ENCODE data around the gene CHN2. TPM values are rescaled to one million over a fixed set of nuclear protein-coding genes. Genes with fewer than 3 reads are reported as not detected.

CHN2 gene
- total RNA-seq, 1 experiment from 2014 or later: 2.1 TPM

DNA sequence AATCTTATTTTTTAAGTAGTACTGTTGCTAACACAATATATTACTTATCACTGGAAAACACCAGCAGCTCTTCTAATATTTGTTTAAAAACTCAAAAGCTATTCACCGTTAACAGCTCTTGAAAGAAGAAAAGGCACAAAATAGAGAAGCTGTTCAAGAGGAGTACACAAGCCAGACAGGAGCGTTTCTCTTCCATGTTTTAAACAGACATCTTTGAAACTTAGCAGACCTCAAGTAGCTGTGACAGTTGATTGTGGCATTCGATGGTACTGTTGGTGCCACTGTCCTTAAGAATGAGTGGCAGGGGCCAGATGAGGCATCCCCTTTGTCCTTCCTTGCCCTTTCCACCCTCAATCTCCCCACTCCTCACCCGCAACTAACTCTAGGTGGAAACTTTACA lies 287.5 kb downstream of the CHN2 start:
- RAD21 ChIA-PET (ENCODE audit: low non-redundant PET in 1 of 2, low total read pairs in 2 of 2, uncharacterized antibody in 2 of 2, unreplicated experiment in 2 of 2): no interaction called here
- POLR2A ChIA-PET: no interaction called here
- Histone ChIP-seq H3K9ac (ENCODE audit: low read length) (no peak overlapping the region), H3K27ac (ENCODE audit: low read depth, low read length) (no peak overlapping the region), H3K36me3 (ENCODE audit: control insufficient read depth in 1 of 2, insufficient read depth in 2 of 2, low read length in 2 of 2) (no peaks in the 10 kb centered on the region), H2AFZ (ENCODE audit: low read depth, low read length, poor library complexity, severe bottlenecking) (no peak overlapping the region), H3K9me2 (ENCODE audit: insufficient read depth) (no peaks in the 10 kb centered on the region), H3K4me3 (replicated peaks in 1 of 2; ENCODE audit: low read depth in 1 of 2, low read length in 2 of 2) (no peak overlapping the region), H3K4me1 (ENCODE audit: control insufficient read depth in 1 of 2, insufficient read depth in 2 of 2, low read length in 2 of 2) (no peaks in the 10 kb centered on the region), H3K9me3 (ENCODE audit: control insufficient read depth in 1 of 2, insufficient read depth in 1 of 2, low read depth in 1 of 2, low read length in 2 of 2) (no peaks in the 10 kb centered on the region), H3K27me3 (ENCODE audit: insufficient read depth, low read length) (no peaks in the 10 kb centered on the region), H3K4me2 (ENCODE audit: low read length) (no peak overlapping the region), H3K79me2 (ENCODE audit: insufficient read depth, low read length) (no peaks in the 10 kb centered on the region), H4K20me1 (ENCODE audit: insufficient read depth) (no peaks in the 10 kb centered on the region)
- no TSS peak for BruUV-seq (replicated peaks)
- no peak for DNase-seq (ENCODE audit: low read depth, low spot score)
- no peak for ATAC-seq
- CTCF ChIA-PET: no interaction called here
- intact Hi-C loops (cut with micrococcal nuclease): no loop called here
- TF ChIP-seq JUND (IDR thresholded peaks at IDR 0.05) (no peak), EZH2 (IDR thresholded peaks at IDR 0.05) (no peak), RAD21 (IDR thresholded peaks at IDR 0.05; ENCODE audit: low read depth) (no peak), EGR1 (IDR thresholded peaks at IDR 0.05; ENCODE audit: low read depth) (no peak), CEBPB (IDR thresholded peaks at IDR 0.05; ENCODE audit: low read depth) (no peak), ELF1 (IDR thresholded peaks at IDR 0.05; ENCODE audit: borderline replicate concordance, low read depth) (no peak), SRF (IDR thresholded peaks at IDR 0.05; ENCODE audit: low read depth) (no peak), ZFX (IDR thresholded peaks at IDR 0.05) (no peak), POLR2A (IDR thresholded peaks at IDR 0.05; ENCODE audit: borderline replicate concordance, extremely low read depth, insufficient read depth, insufficient read length) (no peak), YY1 (IDR thresholded peaks at IDR 0.05; ENCODE audit: extremely low read depth, insufficient replicate concordance, low read depth, low read length) (no peak), ZNF274 (IDR thresholded peaks at IDR 0.05; ENCODE audit: low read depth, low read length) (no peak), FOSL1 (IDR thresholded peaks at IDR 0.05; ENCODE audit: low read depth) (no peak), SP1 (IDR thresholded peaks at IDR 0.05; ENCODE audit: low read depth) (no peak), EZH2phosphoT487 (IDR thresholded peaks at IDR 0.05; ENCODE audit: borderline replicate concordance) (no peak), POLR2AphosphoS5 (IDR thresholded peaks at IDR 0.05; ENCODE audit: low read depth, low read length) (no peak)
- TF ChIP-seq, protein P1, sequence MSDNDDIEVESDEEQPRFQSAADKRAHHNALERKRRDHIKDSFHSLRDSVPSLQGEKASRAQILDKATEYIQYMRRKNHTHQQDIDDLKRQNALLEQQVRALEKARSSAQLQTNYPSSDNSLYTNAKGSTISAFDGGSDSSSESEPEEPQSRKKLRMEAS (IDR thresholded peaks at IDR 0.05): no peak
- TF ChIP-seq, protein P2, sequence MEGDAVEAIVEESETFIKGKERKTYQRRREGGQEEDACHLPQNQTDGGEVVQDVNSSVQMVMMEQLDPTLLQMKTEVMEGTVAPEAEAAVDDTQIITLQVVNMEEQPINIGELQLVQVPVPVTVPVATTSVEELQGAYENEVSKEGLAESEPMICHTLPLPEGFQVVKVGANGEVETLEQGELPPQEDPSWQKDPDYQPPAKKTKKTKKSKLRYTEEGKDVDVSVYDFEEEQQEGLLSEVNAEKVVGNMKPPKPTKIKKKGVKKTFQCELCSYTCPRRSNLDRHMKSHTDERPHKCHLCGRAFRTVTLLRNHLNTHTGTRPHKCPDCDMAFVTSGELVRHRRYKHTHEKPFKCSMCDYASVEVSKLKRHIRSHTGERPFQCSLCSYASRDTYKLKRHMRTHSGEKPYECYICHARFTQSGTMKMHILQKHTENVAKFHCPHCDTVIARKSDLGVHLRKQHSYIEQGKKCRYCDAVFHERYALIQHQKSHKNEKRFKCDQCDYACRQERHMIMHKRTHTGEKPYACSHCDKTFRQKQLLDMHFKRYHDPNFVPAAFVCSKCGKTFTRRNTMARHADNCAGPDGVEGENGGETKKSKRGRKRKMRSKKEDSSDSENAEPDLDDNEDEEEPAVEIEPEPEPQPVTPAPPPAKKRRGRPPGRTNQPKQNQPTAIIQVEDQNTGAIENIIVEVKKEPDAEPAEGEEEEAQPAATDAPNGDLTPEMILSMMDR (IDR thresholded peaks at IDR 0.05 in 2 of 3, conservative IDR thresholded peaks at IDR 0.05 in 1 of 3; ENCODE audit: borderline replicate concordance in 1 of 3, insufficient read depth in 1 of 3, low read depth in 2 of 3, low read length in 2 of 3): no peak
- TF ChIP-seq, protein P3, sequence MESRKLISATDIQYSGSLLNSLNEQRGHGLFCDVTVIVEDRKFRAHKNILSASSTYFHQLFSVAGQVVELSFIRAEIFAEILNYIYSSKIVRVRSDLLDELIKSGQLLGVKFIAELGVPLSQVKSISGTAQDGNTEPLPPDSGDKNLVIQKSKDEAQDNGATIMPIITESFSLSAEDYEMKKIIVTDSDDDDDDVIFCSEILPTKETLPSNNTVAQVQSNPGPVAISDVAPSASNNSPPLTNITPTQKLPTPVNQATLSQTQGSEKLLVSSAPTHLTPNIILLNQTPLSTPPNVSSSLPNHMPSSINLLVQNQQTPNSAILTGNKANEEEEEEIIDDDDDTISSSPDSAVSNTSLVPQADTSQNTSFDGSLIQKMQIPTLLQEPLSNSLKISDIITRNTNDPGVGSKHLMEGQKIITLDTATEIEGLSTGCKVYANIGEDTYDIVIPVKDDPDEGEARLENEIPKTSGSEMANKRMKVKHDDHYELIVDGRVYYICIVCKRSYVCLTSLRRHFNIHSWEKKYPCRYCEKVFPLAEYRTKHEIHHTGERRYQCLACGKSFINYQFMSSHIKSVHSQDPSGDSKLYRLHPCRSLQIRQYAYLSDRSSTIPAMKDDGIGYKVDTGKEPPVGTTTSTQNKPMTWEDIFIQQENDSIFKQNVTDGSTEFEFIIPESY (IDR thresholded peaks at IDR 0.05; ENCODE audit: extremely low read depth, insufficient replicate concordance, low read length): no peak
- TF ChIP-seq, protein P4, sequence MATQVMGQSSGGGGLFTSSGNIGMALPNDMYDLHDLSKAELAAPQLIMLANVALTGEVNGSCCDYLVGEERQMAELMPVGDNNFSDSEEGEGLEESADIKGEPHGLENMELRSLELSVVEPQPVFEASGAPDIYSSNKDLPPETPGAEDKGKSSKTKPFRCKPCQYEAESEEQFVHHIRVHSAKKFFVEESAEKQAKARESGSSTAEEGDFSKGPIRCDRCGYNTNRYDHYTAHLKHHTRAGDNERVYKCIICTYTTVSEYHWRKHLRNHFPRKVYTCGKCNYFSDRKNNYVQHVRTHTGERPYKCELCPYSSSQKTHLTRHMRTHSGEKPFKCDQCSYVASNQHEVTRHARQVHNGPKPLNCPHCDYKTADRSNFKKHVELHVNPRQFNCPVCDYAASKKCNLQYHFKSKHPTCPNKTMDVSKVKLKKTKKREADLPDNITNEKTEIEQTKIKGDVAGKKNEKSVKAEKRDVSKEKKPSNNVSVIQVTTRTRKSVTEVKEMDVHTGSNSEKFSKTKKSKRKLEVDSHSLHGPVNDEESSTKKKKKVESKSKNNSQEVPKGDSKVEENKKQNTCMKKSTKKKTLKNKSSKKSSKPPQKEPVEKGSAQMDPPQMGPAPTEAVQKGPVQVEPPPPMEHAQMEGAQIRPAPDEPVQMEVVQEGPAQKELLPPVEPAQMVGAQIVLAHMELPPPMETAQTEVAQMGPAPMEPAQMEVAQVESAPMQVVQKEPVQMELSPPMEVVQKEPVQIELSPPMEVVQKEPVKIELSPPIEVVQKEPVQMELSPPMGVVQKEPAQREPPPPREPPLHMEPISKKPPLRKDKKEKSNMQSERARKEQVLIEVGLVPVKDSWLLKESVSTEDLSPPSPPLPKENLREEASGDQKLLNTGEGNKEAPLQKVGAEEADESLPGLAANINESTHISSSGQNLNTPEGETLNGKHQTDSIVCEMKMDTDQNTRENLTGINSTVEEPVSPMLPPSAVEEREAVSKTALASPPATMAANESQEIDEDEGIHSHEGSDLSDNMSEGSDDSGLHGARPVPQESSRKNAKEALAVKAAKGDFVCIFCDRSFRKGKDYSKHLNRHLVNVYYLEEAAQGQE (IDR thresholded peaks at IDR 0.05; ENCODE audit: low read depth): no peak

All from HCT116 (cell line).